ENCODE data around the gene ZNF385B. TPM values are rescaled to one million over a fixed set of nuclear protein-coding genes. Genes with fewer than 3 reads are reported as not detected.

Gene ZNF385B
- total RNA-seq, 2 donors from 2014 or later = 5.3 to 18.1 TPM

DNA sequence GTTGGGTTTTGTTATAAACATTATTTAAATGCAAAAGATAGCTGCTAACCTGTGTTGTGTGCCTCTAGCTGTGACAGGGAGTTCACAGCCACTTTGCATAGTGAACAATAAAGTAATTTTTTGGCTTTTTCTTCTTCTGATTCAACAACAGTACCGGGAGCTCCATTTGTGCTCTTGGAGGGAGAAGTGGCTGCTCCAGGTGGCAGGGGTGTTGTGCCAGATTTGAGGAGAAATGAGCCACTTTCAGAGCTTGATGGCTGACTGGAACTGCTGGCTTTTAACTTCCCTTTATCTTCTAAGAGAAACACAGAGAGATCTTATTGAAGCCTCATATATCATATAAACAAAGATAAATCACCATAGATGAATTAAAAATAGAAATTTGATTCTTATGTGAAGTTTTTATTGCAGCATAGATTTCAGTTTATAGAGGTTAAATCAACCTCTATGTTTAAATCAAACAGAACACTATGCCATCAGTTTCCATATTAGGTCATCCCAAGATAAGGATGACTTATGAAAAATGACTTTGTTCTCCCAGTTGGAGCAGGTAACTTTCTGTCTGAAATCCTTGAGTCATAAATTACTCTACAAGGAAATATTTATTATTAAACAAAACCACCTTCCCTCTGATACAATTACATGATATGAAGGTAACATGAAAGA lies 414.8 kb downstream of the ZNF385B start:
- no peak overlapping the region for H3K4me3 ChIP-seq (ENCODE audit: low read length)
- H3K9ac ChIP-seq (ENCODE audit: extremely low read depth, low read length, poor library complexity, severe bottlenecking) = no peak overlapping the region
- H3K27me3 ChIP-seq (ENCODE audit: control insufficient read depth, insufficient read depth, low read length, poor library complexity, severe bottlenecking) = no peaks in the 10 kb centered on the region
- Mint-ChIP-seq H3K27me3 (ENCODE audit: insufficient read depth) (no peaks in the 10 kb centered on the region), H3K4me1 (peaks cover 40% of the 10 kb centered on the region), H3K36me3 (ENCODE audit: low read depth) (peaks cover 6% of the 10 kb centered on the region), H3K9me3 (peaks cover 3% of the 10 kb centered on the region), H3K27ac (no peak overlapping the region), H3K4me3 (no peak overlapping the region)
- H3K9me3 ChIP-seq (ENCODE audit: control insufficient read depth, low read length) = no peaks in the 10 kb centered on the region
- H3K36me3 ChIP-seq (ENCODE audit: control insufficient read depth, insufficient read depth, low read length) = no peaks in the 10 kb centered on the region
- no peak for DNase-seq
- no peak for TF ChIP-seq CTCF (conservative IDR thresholded peaks at IDR 0.05)
- WGBS, 2 experiments (ENCODE audit: insufficient coverage in 1 of 2, insufficient read length in 1 of 2) = 57 to 91% methylated on average over 1 of the region's 1 CpG
- peaks cover 4% of the 10 kb centered on the region for H3K4me1 ChIP-seq (ENCODE audit: control insufficient read depth, insufficient read depth, low read length)
- no peak overlapping the region for H3K27ac ChIP-seq (ENCODE audit: low read depth, low read length)

DNA sequence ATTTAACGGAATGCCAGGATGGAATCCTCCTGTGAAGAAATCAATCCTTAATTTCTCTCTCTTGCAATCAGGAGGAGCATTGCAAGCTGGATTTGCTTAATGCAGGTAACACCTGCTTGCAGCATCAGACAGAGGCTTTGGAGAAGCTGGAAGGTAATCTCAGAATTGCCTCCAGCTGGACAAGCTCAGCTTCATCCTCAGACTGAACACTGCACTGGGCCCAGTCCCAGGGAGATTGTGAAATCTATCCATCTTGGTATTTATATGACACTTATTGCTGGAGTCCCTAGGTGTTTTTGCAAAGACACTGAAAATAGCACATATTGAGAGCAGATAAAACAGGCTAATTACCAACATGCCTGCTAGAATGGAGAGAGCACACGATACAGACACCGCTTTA lies 417.4 kb downstream of the ZNF385B start:
- Histone ChIP-seq H3K9me3 (ENCODE audit: control insufficient read depth, low read length) (no peaks in the 10 kb centered on the region), H3K9ac (ENCODE audit: extremely low read depth, low read length, poor library complexity, severe bottlenecking) (no peak overlapping the region), H3K4me1 (ENCODE audit: control insufficient read depth, insufficient read depth, low read length) (peaks cover 4% of the 10 kb centered on the region), H3K4me3 (ENCODE audit: low read length) (no peak overlapping the region), H3K27ac (ENCODE audit: low read depth, low read length) (no peak overlapping the region), H3K27me3 (ENCODE audit: control insufficient read depth, insufficient read depth, low read length, poor library complexity, severe bottlenecking) (no peaks in the 10 kb centered on the region), H3K36me3 (ENCODE audit: control insufficient read depth, insufficient read depth, low read length) (no peaks in the 10 kb centered on the region)
- H3K9me3 Mint-ChIP-seq = peaks cover 5% of the 10 kb centered on the region
- H3K4me3 Mint-ChIP-seq = no peak overlapping the region
- WGBS, 2 experiments (ENCODE audit: insufficient coverage in 1 of 2, insufficient read length in 1 of 2) = 50 to 76% methylated on average over 1 to 3 of the region's 3 CpGs
- peaks cover 50% of the 10 kb centered on the region for H3K4me1 Mint-ChIP-seq
- DNase-seq = no peak
- H3K27ac Mint-ChIP-seq = peak overlapping the region; percentile 84
- H3K27me3 Mint-ChIP-seq (ENCODE audit: insufficient read depth) = no peaks in the 10 kb centered on the region
- peaks cover 2% of the 10 kb centered on the region for H3K36me3 Mint-ChIP-seq (ENCODE audit: low read depth)
- no peak for TF ChIP-seq CTCF (conservative IDR thresholded peaks at IDR 0.05)

DNA sequence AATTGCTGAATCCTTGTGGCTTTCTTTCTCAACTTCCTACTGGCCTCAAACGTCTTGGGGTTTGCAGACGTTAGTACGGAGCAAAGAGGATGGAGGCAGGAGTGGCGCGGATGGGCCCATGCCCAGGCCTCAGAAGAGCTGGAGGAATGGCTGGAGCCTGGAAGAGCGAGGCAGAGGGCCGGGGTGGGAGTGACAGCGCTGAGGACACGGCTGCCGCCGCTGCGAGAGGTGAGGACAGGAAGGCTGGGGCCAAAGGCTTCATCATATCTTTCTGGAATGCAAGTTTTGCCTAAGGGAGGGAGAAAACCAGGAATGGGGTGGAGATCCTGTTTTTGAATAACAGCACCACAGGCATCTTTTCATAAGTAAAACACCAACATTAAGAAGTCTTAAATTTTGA lies 418.2 kb downstream of the ZNF385B start:
- Histone ChIP-seq H3K9ac (ENCODE audit: extremely low read depth, low read length, poor library complexity, severe bottlenecking) (no peak overlapping the region), H3K36me3 (ENCODE audit: control insufficient read depth, insufficient read depth, low read length) (no peaks in the 10 kb centered on the region), H3K4me1 (ENCODE audit: control insufficient read depth, insufficient read depth, low read length) (peaks cover 4% of the 10 kb centered on the region), H3K4me3 (ENCODE audit: low read length) (no peak overlapping the region), H3K27me3 (ENCODE audit: control insufficient read depth, insufficient read depth, low read length, poor library complexity, severe bottlenecking) (no peaks in the 10 kb centered on the region), H3K9me3 (ENCODE audit: control insufficient read depth, low read length) (no peaks in the 10 kb centered on the region), H3K27ac (ENCODE audit: low read depth, low read length) (no peak overlapping the region)
- peak overlapping the region; percentile 12 for H3K4me3 Mint-ChIP-seq
- DNase-seq = peak; percentile 82
- peaks cover 5% of the 10 kb centered on the region for H3K9me3 Mint-ChIP-seq
- no peak for TF ChIP-seq CTCF (conservative IDR thresholded peaks at IDR 0.05)
- peak overlapping the region; percentile 84 for H3K27ac Mint-ChIP-seq
- no peaks in the 10 kb centered on the region for H3K36me3 Mint-ChIP-seq (ENCODE audit: low read depth)
- H3K27me3 Mint-ChIP-seq (ENCODE audit: insufficient read depth) = no peaks in the 10 kb centered on the region
- WGBS, 2 experiments (ENCODE audit: insufficient coverage in 1 of 2, insufficient read length in 1 of 2) = 34 to 38% methylated on average over 11 to 12 of the region's 12 CpGs
- peaks cover 52% of the 10 kb centered on the region for H3K4me1 Mint-ChIP-seq

Measured in endodermal cell (in vitro differentiated cells).